Ishikawa (cell line): ENCODE data around the gene PDE4B.

Experiments
- CEBPB ChIP-seq: IDR thresholded peaks from 2 replicates; pipeline ENCODE4 v1.6.1; 2012
- CREB1 ChIP-seq: IDR thresholded peaks from 2 replicates; pipeline ENCODE4 v1.6.1; 2012; ENCODE audit warnings: low read depth
- EGR1 ChIP-seq: IDR thresholded peaks from 2 replicates; pipeline ENCODE4 v1.6.1; 2012
- EP300 ChIP-seq: IDR thresholded peaks from 2 replicates; pipeline ENCODE4 v1.6.1; 2012; ENCODE audit warnings: borderline replicate concordance
- FOXM1 ChIP-seq: IDR thresholded peaks from 2 replicates; pipeline ENCODE4 v1.6.1; 2012; ENCODE audit warnings: low read depth, borderline replicate concordance
- MAX ChIP-seq: IDR thresholded peaks from 2 replicates; pipeline ENCODE4 v1.6.1; 2012
- NFIC ChIP-seq: IDR thresholded peaks from 2 replicates; pipeline ENCODE4 v1.6.1; 2012
- RAD21 ChIP-seq: IDR thresholded peaks from 2 replicates; pipeline ENCODE4 v1.6.1; 2012; ENCODE audit warnings: low read depth
- TAF1 ChIP-seq: IDR thresholded peaks from 2 replicates; pipeline ENCODE4 v1.6.1; 2012; ENCODE audit warnings: low read depth, mild to moderate bottlenecking
- TCF12 ChIP-seq: IDR thresholded peaks from 2 replicates; pipeline ENCODE4 v1.6.1; 2012; ENCODE audit warnings: low read depth
- TEAD4 ChIP-seq: IDR thresholded peaks from 2 replicates; pipeline ENCODE4 v1.6.1; 2012
- YY1 ChIP-seq: IDR thresholded peaks from 2 replicates; pipeline ENCODE4 v1.6.1; 2012; ENCODE audit warnings: low read depth
- ZBTB7A ChIP-seq: IDR thresholded peaks from 2 replicates; pipeline ENCODE4 v1.6.1; 2012; ENCODE audit warnings: low read depth
- TF ChIP-seq, protein P1 (sequence below): IDR thresholded peaks from 2 replicates; pipeline ENCODE4 v1.6.1; 2012; ENCODE audit warnings: low read depth, mild to moderate bottlenecking
- TF ChIP-seq, protein P2 (sequence below): IDR thresholded peaks from 2 replicates; pipeline ENCODE4 v1.6.1; 2012

PDE4B gene

DNA sequence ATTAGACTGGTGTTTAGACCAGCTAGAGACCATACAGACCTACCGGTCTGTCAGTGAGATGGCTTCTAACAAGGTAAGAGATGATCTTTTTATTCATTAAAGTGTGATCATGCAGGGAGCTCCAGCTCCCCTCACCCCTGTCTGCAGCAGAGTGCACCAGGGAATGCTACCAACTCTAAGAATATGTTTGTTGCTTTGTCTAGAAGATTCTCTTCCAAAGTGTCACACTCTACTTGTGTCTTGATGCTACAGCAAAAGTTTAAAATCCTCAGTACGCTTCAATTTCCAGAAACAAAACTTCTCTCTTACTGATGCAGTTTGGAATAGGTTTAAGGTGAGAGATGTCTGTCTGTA, 539.8 kb downstream of the PDE4B start:
- TF ChIP-seq CEBPB (no peak), TEAD4 (no peak), RAD21 (no peak), TCF12 (no peak), NFIC (no peak), EGR1 (no peak)
- TF ChIP-seq, protein P1, sequence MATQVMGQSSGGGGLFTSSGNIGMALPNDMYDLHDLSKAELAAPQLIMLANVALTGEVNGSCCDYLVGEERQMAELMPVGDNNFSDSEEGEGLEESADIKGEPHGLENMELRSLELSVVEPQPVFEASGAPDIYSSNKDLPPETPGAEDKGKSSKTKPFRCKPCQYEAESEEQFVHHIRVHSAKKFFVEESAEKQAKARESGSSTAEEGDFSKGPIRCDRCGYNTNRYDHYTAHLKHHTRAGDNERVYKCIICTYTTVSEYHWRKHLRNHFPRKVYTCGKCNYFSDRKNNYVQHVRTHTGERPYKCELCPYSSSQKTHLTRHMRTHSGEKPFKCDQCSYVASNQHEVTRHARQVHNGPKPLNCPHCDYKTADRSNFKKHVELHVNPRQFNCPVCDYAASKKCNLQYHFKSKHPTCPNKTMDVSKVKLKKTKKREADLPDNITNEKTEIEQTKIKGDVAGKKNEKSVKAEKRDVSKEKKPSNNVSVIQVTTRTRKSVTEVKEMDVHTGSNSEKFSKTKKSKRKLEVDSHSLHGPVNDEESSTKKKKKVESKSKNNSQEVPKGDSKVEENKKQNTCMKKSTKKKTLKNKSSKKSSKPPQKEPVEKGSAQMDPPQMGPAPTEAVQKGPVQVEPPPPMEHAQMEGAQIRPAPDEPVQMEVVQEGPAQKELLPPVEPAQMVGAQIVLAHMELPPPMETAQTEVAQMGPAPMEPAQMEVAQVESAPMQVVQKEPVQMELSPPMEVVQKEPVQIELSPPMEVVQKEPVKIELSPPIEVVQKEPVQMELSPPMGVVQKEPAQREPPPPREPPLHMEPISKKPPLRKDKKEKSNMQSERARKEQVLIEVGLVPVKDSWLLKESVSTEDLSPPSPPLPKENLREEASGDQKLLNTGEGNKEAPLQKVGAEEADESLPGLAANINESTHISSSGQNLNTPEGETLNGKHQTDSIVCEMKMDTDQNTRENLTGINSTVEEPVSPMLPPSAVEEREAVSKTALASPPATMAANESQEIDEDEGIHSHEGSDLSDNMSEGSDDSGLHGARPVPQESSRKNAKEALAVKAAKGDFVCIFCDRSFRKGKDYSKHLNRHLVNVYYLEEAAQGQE: no peak
- TF ChIP-seq, protein P2, sequence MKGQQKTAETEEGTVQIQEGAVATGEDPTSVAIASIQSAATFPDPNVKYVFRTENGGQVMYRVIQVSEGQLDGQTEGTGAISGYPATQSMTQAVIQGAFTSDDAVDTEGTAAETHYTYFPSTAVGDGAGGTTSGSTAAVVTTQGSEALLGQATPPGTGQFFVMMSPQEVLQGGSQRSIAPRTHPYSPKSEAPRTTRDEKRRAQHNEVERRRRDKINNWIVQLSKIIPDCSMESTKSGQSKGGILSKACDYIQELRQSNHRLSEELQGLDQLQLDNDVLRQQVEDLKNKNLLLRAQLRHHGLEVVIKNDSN: no peak

DNA sequence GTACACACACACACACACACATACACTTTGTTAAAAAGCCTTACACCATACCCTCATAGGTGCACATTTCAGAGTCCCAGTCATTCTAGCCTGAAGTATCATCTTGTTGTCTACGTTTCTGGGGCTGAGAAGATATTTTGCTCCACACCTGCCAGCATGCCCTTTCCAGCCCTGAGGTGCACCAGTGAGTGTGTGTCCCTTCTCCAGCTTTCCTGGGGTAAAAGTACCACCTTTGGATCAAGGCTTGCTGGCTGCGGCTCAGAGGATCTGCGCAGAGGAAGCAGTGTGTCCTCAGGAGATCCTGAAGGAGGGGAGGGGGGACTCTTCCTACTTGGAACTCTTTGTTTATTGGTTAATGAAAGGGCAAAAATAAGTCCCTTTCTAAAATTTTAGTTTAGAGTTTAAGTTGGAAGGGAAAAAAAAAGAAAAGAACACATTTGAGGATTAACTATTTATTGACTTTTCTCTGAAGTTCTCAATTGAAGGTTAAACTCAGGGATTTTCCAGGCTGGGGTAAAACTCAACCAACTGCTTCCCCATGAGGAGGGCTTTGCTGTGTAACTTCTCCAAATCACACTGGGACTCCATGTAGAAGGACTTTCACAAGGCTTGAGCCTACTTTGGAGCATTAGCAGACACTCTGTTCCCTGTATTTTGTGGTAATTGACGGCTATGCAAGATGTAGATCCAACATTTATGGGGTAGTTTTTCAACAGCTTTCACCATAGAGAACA, 540.9 kb downstream of the PDE4B start:
- no peak for TF ChIP-seq CEBPB
- TF ChIP-seq TAF1: no peak
- TF ChIP-seq TEAD4: no peak
- TF ChIP-seq, protein P1: no peak
- no peak for TF ChIP-seq NFIC
- TF ChIP-seq ZBTB7A: no peak
- no peak for TF ChIP-seq MAX
- no peak for TF ChIP-seq CREB1
- TF ChIP-seq RAD21: no peak
- no peak for TF ChIP-seq YY1

- TF ChIP-seq TAF1 (no peak), MAX (no peak)
Measured at GRCh38 chr1:66334318-66334717, 541.6 kb downstream of the PDE4B start.

DNA sequence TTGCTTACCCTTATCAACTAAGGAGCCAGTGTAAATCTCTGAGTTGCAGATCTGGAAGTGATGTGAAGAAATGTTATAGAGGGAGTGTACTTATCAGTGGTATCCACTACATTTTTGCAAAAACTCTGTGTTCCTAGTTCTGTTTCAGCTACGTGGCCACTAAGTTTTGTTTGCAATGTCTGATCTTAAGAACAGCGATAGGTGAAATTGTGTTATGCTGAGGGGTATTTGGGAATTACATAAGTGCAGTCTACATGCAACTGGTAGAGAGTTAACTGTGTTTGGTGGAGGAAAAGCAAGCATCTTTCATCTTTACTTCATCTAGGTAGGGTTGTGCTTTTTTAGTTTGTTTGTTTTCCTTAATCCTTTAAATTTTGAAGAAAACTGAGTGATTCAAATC, 542.4 kb downstream of the PDE4B start:
- TF ChIP-seq CEBPB: no peak
- no peak for TF ChIP-seq FOXM1
- TF ChIP-seq TCF12: no peak
- no peak for TF ChIP-seq MAX
- no peak for TF ChIP-seq CREB1
- no peak for TF ChIP-seq NFIC

GRCh38 chr1:66335859-66336640, 543.4 kb downstream of the PDE4B start:
- TF ChIP-seq TEAD4 (no peak), YY1 (no peak), MAX (no peak), CEBPB (no peak), TAF1 (no peak), EGR1 (no peak), FOXM1 (no peak), CREB1 (no peak), TCF12 (no peak), EP300 (no peak), ZBTB7A (no peak), NFIC (no peak), RAD21 (no peak)
- TF ChIP-seq, protein P2: no peak
- TF ChIP-seq, protein P1: no peak
